ENCODE data around the gene THTPA.

DNA sequence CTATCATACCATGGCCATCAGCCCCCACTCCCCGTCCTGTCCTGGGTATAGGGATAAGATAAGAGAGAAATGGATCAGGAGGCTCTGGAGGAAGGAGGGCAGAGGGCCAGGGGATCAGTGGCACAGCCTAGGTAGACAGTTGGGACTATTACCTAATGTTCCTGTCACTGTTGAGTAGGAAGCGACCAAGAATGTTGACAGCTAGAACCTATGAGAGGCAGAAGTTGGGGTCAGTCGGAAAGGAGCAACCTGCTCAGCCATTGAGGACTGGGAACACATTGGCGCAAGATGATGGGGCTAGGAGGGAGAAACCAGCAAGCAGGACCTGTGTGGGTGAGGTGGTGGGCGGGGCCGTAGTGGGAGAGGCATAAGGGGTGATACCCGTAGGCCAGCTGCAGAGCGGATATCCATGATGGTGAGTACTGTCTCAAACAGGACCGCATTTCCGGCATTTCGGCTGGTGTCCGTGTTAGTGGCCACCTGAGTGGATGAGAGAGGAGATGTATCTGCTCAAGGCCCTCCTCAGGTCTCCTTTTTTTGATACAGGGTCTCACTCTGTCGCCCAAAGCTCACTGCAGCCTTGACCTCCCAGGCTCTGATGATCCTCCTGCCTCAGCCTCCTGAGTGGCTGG lies 8.2 kb downstream of the THTPA start:
- TF ChIP-seq, protein P1, sequence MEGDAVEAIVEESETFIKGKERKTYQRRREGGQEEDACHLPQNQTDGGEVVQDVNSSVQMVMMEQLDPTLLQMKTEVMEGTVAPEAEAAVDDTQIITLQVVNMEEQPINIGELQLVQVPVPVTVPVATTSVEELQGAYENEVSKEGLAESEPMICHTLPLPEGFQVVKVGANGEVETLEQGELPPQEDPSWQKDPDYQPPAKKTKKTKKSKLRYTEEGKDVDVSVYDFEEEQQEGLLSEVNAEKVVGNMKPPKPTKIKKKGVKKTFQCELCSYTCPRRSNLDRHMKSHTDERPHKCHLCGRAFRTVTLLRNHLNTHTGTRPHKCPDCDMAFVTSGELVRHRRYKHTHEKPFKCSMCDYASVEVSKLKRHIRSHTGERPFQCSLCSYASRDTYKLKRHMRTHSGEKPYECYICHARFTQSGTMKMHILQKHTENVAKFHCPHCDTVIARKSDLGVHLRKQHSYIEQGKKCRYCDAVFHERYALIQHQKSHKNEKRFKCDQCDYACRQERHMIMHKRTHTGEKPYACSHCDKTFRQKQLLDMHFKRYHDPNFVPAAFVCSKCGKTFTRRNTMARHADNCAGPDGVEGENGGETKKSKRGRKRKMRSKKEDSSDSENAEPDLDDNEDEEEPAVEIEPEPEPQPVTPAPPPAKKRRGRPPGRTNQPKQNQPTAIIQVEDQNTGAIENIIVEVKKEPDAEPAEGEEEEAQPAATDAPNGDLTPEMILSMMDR (conservative IDR thresholded peaks at IDR 0.05): no peak
- TF ChIP-seq EZH2 (IDR thresholded peaks at IDR 0.05; ENCODE audit: low read depth): no peak
